ENCODE data around the gene EPOP. TPM values are rescaled to one million over a fixed set of nuclear protein-coding genes. Genes with fewer than 3 reads are reported as not detected.
A peak's percentile ranks its signal among the peaks of the same experiment; 100 is the strongest.

EPOP gene
- total and polyA plus RNA-seq, 2 of the 13 experiments (the other 11 are each of a cell fraction or from before 2014, with no cell fraction given), result 14.7 to 37.8 TPM

DNA sequence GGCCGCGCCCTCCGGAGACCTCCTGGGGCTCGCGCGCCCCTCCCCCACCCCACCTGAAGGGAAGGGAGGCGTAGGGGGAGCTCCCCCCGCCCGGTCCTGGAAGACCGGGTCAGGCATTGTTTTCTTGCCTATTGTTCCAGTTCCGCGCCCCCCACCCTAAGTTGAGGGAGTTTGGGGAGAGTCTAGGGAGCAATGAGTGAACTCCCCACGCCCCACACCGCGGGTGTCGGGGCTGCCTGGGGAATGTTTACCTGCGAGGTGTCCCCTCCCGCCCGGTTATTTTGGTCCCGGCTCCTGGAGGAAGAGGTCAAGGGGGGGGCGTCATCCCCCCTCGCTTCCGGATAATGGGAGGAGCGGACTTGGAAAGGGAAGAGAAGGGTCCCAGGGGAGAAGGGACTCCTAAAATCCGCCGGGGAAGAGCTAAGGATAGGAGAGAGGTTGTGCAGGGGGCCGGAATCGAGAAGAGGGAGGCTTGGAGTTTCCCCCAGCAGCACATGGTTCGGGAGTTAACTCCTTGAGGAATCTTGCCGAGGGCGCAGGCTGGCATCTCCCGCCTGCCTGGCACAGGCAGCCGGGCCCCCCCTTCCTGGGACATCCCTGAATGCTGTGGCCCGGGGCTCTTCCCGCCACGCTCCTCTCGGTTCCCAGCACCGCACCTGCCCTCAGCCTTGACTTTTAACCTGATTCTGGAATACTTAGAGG is 31.2 kb upstream of the EPOP start (continued):
- TF ChIP-seq, protein P1, sequence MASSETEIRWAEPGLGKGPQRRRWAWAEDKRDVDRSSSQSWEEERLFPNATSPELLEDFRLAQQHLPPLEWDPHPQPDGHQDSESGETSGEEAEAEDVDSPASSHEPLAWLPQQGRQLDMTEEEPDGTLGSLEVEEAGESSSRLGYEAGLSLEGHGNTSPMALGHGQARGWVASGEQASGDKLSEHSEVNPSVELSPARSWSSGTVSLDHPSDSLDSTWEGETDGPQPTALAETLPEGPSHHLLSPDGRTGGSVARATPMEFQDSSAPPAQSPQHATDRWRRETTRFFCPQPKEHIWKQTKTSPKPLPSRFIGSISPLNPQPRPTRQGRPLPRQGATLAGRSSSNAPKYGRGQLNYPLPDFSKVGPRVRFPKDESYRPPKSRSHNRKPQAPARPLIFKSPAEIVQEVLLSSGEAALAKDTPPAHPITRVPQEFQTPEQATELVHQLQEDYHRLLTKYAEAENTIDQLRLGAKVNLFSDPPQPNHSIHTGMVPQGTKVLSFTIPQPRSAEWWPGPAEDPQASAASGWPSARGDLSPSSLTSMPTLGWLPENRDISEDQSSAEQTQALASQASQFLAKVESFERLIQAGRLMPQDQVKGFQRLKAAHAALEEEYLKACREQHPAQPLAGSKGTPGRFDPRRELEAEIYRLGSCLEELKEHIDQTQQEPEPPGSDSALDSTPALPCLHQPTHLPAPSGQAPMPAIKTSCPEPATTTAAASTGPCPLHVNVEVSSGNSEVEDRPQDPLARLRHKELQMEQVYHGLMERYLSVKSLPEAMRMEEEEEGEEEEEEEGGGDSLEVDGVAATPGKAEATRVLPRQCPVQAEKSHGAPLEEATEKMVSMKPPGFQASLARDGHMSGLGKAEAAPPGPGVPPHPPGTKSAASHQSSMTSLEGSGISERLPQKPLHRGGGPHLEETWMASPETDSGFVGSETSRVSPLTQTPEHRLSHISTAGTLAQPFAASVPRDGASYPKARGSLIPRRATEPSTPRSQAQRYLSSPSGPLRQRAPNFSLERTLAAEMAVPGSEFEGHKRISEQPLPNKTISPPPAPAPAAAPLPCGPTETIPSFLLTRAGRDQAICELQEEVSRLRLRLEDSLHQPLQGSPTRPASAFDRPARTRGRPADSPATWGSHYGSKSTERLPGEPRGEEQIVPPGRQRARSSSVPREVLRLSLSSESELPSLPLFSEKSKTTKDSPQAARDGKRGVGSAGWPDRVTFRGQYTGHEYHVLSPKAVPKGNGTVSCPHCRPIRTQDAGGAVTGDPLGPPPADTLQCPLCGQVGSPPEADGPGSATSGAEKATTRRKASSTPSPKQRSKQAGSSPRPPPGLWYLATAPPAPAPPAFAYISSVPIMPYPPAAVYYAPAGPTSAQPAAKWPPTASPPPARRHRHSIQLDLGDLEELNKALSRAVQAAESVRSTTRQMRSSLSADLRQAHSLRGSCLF (CRISPR knock-in tag; IDR thresholded peaks at IDR 0.05; ENCODE audit: borderline replicate concordance), result no peak
- TF ChIP-seq, protein P2, sequence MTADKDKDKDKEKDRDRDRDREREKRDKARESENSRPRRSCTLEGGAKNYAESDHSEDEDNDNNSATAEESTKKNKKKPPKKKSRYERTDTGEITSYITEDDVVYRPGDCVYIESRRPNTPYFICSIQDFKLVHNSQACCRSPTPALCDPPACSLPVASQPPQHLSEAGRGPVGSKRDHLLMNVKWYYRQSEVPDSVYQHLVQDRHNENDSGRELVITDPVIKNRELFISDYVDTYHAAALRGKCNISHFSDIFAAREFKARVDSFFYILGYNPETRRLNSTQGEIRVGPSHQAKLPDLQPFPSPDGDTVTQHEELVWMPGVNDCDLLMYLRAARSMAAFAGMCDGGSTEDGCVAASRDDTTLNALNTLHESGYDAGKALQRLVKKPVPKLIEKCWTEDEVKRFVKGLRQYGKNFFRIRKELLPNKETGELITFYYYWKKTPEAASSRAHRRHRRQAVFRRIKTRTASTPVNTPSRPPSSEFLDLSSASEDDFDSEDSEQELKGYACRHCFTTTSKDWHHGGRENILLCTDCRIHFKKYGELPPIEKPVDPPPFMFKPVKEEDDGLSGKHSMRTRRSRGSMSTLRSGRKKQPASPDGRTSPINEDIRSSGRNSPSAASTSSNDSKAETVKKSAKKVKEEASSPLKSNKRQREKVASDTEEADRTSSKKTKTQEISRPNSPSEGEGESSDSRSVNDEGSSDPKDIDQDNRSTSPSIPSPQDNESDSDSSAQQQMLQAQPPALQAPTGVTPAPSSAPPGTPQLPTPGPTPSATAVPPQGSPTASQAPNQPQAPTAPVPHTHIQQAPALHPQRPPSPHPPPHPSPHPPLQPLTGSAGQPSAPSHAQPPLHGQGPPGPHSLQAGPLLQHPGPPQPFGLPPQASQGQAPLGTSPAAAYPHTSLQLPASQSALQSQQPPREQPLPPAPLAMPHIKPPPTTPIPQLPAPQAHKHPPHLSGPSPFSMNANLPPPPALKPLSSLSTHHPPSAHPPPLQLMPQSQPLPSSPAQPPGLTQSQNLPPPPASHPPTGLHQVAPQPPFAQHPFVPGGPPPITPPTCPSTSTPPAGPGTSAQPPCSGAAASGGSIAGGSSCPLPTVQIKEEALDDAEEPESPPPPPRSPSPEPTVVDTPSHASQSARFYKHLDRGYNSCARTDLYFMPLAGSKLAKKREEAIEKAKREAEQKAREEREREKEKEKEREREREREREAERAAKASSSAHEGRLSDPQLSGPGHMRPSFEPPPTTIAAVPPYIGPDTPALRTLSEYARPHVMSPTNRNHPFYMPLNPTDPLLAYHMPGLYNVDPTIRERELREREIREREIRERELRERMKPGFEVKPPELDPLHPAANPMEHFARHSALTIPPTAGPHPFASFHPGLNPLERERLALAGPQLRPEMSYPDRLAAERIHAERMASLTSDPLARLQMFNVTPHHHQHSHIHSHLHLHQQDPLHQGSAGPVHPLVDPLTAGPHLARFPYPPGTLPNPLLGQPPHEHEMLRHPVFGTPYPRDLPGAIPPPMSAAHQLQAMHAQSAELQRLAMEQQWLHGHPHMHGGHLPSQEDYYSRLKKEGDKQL (CRISPR knock-in tag; IDR thresholded peaks at IDR 0.05; ENCODE audit: low read depth), result no peak
- no peak for TF ChIP-seq PRPF4 (IDR thresholded peaks at IDR 0.05; ENCODE audit: low read depth, low read length, poor library complexity, severe bottlenecking)
- TF ChIP-seq TSC22D2 (CRISPR knock-in tag; IDR thresholded peaks at IDR 0.05; ENCODE audit: borderline replicate concordance), result no peak
- TF ChIP-seq EZH2 (conservative IDR thresholded peaks at IDR 0.05; ENCODE audit: low read depth, low read length), result no peak
- TF ChIP-seq, protein P3, sequence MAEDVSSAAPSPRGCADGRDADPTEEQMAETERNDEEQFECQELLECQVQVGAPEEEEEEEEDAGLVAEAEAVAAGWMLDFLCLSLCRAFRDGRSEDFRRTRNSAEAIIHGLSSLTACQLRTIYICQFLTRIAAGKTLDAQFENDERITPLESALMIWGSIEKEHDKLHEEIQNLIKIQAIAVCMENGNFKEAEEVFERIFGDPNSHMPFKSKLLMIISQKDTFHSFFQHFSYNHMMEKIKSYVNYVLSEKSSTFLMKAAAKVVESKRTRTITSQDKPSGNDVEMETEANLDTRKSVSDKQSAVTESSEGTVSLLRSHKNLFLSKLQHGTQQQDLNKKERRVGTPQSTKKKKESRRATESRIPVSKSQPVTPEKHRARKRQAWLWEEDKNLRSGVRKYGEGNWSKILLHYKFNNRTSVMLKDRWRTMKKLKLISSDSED (CRISPR knock-in tag; IDR thresholded peaks at IDR 0.05), result no peak
- TF ChIP-seq, protein P4, sequence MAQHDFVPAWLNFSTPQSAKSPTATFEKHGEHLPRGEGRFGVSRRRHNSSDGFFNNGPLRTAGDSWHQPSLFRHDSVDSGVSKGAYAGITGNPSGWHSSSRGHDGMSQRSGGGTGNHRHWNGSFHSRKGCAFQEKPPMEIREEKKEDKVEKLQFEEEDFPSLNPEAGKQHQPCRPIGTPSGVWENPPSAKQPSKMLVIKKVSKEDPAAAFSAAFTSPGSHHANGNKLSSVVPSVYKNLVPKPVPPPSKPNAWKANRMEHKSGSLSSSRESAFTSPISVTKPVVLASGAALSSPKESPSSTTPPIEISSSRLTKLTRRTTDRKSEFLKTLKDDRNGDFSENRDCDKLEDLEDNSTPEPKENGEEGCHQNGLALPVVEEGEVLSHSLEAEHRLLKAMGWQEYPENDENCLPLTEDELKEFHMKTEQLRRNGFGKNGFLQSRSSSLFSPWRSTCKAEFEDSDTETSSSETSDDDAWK (CRISPR knock-in tag; IDR thresholded peaks at IDR 0.05), result no peak
- no peak for TF ChIP-seq EHMT2 (IDR thresholded peaks at IDR 0.05; ENCODE audit: borderline replicate concordance, low read depth, low read length)
- 0 out of 2 replicates have a peak, but pooled peaks have one; percentile 21 for TF ChIP-seq HDAC2 (CRISPR knock-in tag; IDR thresholded peaks at IDR 0.05)
- TF ChIP-seq, protein P5, sequence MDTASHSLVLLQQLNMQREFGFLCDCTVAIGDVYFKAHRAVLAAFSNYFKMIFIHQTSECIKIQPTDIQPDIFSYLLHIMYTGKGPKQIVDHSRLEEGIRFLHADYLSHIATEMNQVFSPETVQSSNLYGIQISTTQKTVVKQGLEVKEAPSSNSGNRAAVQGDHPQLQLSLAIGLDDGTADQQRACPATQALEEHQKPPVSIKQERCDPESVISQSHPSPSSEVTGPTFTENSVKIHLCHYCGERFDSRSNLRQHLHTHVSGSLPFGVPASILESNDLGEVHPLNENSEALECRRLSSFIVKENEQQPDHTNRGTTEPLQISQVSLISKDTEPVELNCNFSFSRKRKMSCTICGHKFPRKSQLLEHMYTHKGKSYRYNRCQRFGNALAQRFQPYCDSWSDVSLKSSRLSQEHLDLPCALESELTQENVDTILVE (CRISPR knock-in tag; IDR thresholded peaks at IDR 0.05), result peak; percentile 56; the same call in 1 of the 2 replicates
- TF ChIP-seq ZNF292 (CRISPR knock-in tag; IDR thresholded peaks at IDR 0.05; ENCODE audit: borderline replicate concordance, low read depth), result no peak
- TF ChIP-seq ATM (IDR thresholded peaks at IDR 0.05; ENCODE audit: borderline replicate concordance), result no peak
